NCI-H2196 treated with DMSO at 0.1 percent for 48 hours (cell line): ENCODE results near the gene CPNE6.

Experiments used
- DNase-seq: peaks from one replicate; lab custom pipeline; 2025; ENCODE audit not compliant: unreplicated experiment; lab: John Stamatoyannopoulos, UW

The CPNE6 gene

DNA sequence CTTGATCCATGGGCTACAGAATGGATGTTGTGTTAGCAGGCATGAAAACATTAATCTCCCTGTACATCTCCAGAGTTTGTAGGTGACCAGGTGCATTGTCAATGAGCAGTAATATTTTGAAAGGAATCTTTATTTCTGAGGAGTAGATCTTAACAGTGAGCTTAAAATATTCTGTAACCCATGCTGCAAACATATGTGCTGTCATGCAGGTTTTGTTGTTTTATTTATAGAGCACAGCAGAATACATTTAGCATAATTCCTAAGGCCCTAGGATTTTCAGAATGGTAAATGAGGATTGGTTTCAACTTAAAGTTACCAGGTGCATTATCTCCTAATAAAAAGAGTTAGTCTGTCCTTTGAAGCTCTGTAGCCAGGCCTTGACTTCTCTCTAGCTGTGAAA is 55.6 kb downstream of the CPNE6 start:
- DNase-seq, result no peak

GRCh38 chr14:24127673-24128072 is 56.3 kb downstream of the CPNE6 start:
- no peak for DNase-seq
